GM18519 (cell line): ENCODE results near the gene EME1.

Source experiments
- ATAC-seq: cut with Tn5 transposase; IDR thresholded peaks from one replicate; pipeline ENCODE4 v1.9.1; 2021; ENCODE audit warnings: mild to moderate bottlenecking, moderate library complexity; ENCODE audit not compliant: unreplicated experiment, low FRiP score

EME1 gene

DNA sequence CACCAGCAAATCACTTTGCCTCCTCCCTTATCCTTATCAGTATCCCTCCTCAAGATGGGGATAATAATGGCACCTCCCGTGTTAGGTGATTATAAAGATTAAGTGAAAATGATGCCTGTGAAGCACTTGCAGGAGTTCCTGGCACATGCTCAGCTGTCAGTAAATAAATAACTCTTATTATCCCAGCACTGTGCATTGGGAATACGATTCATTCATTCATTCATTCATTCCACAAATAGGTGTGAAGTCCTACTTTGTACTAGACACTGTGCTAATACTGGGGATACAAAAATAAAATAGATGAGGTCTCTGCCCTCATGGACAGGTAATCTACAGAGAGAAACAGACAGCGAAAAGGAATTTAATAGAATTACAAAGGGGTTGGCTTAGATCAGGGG, 25.1 kb upstream of the EME1 start:
- ATAC-seq, result no peak

DNA sequence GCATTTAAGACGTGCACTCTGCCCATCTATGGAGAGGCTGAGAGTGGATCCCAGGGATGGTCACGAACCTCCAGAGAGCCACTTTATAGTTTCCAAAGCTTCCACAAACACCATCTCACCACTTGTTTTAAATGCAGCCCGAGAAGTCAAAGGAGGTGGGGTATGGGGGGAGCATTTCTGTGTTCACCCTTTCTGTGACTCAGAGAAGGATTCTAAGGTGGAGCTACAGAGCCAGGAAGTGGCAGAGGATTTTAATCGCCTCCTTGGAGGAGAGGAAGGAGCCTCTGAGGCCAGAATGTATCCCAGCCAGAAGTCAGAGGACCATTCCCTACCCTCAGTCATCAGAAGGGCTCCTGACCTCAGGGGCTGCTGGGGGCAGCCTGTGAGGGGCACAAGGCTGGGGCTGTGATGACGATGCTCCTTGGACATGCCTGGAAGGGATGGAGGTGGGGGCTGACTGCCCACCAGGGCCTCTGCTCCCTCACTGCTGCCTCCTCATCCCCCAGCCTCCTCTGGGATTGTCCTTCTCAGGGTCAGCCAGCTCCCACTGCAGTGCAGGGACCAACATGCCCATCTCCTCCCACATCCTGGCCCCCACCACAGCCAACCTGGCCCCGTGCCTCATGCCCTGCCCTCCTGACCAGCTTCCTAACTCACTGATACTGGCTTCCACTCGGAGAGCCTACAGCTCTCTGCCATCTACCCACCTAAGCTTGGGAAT, 24.3 kb upstream of the EME1 start:
- ATAC-seq, result no peak

DNA sequence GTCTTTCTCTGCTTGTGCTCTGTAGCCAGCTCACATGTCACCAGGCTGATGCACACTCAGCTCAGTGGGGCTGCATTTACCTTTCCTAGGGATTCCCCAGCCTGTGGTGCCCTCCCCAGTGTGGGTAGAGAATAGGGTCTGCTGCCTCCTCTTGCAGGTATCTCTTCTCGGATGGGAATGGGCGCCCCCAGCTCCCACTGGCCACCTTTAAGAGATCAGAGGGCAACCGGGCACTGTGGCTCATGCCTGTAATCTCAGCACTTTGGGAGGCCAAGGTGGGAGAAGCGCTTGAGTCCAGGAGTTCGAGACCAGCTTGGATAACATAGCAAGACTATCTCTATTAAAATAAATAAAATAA, 23.8 kb upstream of the EME1 start:
- no peak for ATAC-seq

DNA sequence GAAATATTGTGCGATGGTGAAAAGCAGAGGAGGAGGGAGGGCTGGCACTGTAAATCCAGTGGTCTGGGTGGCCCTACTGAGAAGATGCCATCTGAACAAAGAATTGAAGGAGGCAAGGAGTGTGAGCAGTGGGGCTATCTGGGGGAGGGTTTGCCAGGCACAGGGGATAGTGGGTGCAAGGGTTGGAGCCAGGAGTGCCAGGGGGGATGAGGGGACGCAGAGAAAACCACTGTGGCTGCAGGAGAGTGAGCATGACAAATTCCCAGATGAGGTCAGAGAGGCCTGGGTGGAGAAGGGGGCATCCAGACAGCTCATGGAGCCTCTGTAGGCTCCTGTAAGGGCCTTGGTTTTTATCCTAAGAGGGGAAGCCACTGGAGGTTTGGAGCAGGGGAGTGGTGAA, 22.3 kb upstream of the EME1 start:
- ATAC-seq, result no peak

DNA sequence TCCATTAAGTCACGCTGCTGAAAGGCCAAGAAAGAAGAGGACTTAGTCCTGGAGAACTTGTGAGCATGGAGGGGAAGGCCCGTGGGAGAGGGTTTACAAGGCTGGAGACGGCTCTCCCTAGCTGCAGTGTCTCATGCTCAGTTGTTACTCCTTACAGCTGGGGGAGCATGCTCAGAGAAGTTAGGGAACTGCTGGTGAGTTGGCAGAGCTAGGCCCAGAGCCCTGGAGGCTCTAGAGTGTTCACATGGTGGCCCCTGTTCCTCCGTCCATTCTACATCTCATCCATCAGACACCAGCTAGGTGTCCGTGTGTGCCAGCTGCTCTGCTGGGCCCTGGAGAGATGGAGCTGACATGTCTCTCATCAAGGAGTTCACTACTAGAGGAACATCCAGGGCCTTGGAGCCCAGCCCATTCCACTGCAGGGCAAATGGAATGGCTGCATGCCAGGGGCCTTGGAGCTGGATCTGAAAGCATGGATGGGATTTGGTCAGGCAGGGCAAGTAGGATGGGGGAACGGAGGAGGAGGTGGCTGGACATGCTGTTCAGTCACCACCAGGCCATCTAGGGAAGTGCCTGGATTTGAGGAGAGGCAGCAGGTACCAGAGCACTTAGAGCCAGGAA, 20.8 kb upstream of the EME1 start:
- ATAC-seq, result no peak

DNA sequence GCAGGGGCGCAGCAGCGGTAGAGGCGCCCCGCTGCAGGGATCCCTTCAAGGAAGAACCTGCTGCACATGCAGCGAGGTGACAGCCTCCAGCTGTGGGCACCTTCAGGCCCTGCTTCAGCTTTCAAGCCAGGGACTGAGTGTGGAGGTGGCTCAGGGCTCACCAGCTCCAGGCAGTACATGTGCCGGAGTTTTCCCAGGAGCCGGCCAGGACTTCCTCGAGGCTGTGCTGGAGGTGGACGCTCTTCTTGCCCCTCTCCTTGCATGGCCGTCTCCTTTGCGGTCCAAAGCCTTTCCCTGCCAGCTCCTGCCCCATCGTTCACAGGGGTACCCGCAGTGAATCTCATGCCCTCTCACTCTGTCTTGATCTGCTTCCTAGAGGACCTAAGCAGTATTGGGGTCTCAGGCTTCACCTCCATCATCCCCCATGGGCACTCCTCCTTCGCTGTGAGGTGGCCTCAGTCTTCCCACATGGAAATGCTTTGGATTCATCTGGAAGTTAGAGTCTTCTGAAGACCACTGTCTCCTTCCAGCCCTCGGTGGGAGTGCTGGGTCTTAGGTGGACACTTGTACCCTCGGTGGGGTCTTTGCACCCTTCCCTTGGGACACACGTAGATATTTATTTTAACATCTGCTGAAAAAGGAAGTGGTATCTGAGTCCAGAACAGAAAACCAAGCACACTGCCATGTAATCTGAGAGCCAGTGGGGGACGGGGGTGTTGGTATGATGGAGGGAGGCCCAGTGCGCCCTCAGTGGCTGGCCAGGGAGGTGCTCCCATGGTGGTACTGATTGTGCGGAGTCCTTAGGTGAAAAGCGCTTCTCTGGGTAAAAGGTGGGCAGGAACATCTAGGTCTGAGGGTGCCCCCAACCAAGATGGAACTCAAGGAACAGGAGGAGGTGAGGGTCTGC, 20.1 kb upstream of the EME1 start:
- no peak for ATAC-seq

DNA sequence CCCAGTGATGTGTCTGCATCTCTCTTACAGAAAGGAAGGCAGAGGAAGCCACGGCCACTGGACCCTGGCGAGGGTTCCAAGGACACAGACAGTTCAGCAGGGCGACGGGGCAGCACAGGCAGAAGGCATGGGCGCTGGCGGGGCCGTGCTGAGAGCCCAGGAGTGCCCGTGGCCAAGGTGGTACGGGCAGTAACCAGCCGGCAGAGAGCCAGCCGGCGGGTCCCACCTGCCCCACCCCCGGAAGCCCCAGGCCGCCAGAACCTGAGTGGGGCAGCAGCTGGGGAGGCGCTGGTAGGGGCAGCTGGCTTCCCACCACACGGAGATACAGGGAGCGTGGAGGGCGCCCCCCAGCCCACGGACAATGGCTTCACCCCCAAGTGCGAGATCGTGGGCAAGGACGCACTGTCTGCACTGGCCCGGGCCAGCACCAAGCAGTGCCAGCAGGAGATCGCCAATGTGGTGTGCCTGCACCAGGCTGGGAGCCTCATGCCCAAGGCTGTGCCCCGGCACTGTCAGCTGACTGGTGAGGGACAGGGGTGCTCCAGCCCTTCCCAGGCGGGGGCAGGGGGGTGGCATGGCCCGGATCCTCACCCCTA, 19.3 kb upstream of the EME1 start:
- no peak for ATAC-seq

DNA sequence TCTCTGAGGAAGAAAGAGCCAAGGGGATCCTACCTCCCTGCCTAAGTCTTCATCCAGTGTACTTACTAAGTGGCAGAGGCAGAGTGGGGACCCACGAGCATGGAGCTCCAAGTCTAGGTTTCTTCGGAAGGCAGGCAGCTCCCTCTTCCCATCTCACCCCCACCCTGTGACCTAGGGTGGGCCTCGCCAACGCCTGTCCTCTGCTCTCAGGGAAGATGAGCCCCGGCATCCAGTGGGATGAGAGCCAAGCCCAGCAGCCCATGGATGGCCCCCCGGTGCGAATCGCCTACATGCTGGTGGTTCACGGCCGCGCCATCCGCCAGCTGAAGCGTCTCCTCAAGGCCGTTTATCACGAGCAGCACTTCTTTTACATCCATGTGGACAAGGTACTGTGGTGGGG, 18.8 kb upstream of the EME1 start:
- no peak for ATAC-seq

DNA sequence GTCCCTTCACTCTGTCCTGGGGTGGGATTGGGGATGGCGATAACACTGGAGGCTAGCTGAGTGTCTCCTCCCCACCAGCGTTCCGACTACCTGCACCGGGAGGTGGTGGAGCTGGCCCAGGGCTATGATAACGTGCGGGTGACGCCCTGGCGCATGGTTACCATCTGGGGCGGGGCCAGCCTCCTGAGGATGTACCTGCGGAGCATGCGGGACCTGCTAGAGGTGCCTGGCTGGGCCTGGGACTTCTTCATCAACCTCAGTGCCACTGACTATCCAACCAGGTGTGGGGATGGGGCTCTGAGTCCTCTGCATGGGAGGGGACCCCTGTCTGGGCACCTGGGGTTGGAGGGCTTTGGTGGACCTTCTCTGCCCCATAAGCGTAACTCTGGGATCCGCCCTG, 18.3 kb upstream of the EME1 start:
- no peak for ATAC-seq

DNA sequence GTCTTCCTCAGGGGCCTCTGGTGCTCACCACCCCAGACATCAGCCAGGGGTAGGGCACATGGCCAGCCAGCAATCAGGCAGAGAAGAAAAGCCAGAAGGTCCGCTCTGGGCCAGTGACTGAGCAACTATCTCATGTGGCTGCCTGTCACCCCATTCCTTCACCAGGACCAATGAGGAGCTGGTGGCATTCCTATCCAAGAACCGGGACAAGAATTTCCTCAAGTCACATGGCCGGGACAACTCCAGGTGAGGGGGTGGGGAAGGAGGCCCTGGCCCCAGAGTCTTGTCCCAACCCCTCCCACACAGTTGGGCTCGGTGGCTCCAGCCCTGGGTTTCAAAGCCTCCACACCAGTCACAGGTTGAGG, 17.7 kb upstream of the EME1 start:
- ATAC-seq, result no peak

DNA sequence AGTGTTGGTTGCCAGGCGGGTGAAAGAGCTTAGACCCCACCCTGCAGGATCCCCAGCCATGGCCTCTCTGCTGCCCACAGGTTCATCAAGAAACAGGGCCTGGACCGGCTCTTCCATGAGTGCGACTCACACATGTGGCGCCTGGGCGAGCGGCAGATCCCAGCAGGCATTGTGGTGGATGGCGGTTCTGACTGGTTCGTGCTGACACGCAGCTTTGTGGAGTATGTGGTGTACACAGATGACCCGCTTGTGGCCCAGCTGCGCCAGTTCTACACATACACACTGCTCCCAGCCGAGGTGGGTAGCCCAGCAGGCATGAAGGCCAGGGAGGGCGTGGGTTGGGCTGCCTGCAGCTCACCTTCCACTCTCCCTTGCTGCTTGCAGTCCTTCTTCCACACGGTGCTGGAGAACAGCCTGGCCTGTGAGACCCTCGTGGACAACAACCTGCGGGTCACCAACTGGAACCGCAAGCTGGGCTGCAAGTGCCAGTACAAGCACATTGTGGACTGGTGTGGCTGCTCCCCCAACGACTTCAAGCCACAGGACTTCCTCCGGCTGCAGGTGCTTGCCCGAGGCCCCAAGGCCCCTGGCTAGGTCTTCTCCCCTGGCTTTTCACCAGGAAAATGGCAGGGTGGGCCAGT, 17.2 kb upstream of the EME1 start:
- no peak for ATAC-seq

DNA sequence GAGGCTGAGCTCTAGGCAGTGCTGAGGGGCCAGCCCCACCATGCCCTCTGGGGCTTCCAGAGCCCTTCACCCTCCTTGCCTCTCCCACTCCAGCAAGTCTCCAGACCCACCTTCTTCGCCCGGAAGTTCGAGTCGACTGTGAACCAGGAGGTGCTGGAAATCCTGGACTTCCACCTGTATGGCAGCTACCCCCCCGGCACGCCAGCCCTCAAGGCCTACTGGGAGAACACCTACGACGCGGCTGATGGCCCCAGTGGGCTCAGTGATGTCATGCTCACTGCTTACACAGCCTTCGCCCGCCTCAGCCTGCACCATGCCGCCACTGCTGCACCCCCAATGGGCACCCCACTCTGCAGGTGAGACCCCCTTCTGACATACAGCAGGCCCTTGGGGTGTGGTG, 16.6 kb upstream of the EME1 start:
- ATAC-seq, result no peak

DNA sequence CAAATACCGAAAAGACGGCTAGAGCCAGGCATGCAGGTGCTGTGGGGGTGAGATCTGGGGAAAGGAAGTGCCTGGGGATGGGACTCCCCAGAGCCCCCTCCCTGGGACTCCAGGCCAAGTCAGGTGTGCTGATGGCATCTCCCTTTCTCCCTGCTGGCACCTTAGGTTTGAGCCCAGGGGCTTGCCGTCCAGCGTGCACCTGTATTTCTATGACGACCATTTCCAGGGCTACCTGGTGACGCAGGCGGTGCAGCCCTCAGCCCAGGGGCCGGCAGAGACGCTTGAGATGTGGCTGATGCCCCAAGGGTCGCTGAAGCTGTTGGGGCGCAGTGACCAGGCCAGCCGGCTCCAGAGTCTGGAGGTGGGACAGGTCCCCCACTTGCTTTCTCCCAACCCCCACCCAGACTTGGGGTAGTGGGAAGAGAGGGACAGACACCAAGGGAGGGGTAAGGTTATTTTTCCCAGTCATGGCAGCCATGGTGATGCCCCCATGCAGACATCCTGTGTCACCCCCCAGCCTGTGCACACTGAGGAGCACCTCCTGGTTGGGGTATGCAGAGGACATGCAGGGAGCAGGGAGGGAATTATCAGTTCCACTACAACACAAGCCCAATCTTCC, 16.0 kb upstream of the EME1 start:
- no peak for ATAC-seq

DNA sequence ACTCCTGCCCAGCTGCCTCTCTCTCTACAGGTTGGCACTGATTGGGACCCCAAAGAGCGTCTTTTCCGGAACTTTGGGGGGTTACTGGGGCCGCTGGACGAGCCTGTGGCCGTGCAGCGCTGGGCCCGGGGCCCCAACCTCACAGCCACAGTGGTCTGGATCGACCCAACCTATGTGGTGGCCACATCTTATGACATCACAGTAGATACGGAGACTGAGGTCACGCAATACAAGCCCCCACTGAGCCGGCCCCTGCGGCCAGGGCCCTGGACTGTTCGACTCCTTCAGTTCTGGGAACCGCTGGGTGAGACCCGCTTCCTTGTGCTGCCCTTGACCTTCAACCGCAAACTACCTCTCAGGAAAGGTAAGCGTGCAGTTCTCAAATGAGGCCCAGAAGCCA, 14.9 kb upstream of the EME1 start:
- ATAC-seq, result no peak

DNA sequence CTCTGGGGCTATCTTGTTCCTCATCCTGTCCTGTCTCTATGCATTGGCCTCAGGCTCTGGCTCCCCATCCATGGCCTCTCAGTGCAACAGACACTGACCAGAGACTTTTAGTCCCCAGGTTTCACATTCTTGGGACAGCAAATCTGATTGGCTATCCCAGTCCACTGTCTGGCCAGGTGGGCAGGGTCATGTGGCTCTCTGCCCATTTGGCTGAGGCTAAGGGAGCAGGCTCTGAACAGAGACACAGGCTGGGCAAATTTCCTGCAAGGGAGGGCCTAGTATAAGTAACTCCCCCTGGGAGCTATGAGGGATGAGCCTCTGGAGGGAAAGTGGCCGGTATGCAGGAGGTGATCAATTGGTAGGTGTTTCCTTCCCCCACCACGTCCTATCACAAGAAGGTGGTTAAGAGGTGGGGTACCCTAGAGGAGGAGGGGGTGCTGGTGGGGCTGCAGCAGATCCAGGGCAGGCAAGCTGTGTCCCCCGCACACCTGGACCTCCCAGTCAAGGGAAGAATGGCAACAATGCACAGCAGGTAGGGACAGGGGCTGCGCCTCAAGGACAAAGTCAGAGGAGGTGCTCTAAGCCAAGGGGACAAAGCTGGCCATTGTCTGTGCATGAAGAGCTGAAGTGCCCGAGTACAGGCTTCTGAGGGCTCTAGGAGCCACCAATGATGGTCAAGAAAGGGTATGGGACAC, 13.9 kb upstream of the EME1 start:
- ATAC-seq, result no peak

DNA sequence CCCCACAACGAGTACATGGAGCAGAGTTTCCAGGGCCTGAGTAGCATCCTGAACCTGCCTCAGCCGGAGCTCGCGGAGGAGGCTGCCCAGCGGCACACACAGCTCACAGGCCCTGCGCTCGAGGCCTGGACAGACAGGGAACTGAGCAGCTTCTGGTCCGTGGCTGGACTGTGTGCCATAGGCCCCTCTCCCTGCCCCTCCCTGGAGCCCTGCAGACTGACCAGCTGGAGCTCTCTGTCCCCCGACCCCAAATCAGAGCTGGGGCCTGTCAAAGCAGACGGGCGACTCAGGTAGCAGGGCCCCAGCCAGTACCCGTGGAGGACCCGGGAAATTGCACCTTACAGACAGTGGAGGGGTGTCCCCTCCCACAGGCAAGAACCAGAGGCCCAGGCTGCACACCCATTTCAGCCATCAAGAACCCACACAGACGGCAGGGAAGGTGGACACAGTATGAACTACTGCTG, 13.0 kb upstream of the EME1 start:
- no peak for ATAC-seq

DNA sequence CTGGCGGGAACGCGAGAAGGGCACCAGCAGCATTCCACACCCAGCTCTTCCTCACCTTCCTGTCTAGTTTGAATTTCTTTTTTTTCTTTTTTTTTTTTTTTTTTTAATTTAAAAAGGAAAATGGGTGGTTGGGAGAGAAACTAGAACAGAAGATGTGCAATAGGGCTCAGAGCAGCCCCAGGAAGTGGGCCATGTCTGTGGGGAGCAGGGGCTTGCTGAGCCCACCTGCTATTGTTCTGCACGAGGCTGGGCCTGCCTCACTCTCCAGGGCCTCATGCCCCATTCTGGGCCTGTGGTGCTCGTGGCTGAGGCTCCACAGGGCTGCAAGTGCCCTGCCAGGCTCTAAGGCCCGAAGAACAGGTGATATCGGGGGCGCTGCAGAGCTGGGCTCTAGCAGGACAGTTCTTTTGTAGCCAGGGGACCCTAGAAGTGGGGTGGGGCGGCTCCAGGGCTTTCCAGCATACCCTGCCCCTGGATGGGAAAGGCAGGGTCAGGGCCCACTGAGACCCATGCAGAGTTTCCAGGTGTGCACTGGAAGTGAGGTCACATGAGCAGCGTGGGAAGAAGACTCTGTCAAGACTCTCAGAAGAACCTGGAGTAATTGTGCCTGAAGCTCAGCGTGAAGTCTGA, 12.4 kb upstream of the EME1 start:
- no peak for ATAC-seq

DNA sequence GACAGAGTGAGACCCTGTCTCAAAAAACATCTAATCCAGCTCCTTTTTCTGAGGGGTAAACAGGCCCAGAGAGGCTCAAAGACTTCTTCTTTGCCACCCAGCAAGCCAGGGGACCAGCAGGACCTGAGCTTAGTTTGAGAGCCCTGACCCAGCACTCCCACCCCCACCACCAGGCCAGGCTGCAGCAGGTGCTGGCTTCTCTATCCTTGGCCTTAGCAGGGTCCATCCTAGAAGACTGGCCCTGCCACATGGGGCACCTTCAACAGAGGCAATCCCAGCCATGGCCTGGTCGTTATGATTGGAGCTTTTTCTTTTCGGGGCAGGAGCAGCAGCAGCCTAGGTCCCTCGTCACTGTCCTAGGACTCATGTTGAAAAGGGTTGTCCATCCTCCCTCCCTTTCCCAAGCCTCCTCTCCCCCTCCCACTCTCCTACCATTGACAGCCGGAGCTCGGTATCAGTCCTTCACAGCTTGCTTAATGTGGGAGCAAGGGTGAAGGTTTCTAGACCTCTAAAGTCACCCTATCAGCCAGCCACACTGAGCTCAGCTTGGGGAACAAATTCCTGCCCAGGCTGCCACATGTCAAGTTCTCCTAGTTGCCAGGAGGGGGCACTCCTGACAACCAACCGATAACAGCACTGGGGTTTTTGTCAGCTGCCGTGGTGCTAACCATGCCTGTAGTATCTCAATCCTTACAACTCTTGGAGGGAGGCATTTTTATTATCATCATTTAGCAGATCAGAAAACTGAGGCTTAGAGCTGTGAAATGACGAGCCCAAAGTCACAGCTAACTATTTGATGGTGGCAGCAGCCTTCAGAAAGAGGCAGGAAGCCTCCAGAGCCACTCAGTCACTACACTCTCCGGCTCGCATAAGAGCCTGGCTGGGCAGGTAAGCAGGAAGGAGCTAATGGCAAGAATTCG, 11.2 kb upstream of the EME1 start:
- no peak for ATAC-seq
